Neural progenitor cell (in vitro differentiated cells): Measurements from ENCODE around the gene MYO10. TPM values are rescaled to one million over a fixed set of nuclear protein-coding genes. Genes with fewer than 3 reads are reported as not detected.

Experiments used
- DNase-seq: peaks from one replicate; pipeline ENCODE4 v3.0.0-alpha.2; 2016; ENCODE audit warnings: low spot score
- H2AFZ ChIP-seq: fragments of 200-600 bp; sonication (generic); replicated peaks from 2 replicates; pipeline ENCODE4 v1.6.1; 2016; ENCODE audit warnings: antibody characterized with exemption
- H3F3A ChIP-seq: fragments of 200-600 bp; sonication (generic); 2 replicates; pipeline ENCODE4 v1.6.1; 2016; ENCODE audit warnings: antibody characterized with exemption, low read depth
- H3K27ac ChIP-seq: fragments of 200-600 bp; sonication (generic); 2 replicates; pipeline ENCODE4 v1.5.1; 2016; ENCODE audit warnings: mild to moderate bottlenecking
- H3K27me3 ChIP-seq: fragments of 200-600 bp; sonication (generic); 2 replicates; pipeline ENCODE4 v1.6.1; 2016; ENCODE audit warnings: mild to moderate bottlenecking, moderate library complexity
- H3K36me3 ChIP-seq: fragments of 200-600 bp; sonication (generic); 2 replicates; pipeline ENCODE4 v1.5.1; 2016
- H3K4me1 ChIP-seq: fragments of 200-600 bp; sonication (generic); 2 replicates; pipeline ENCODE4 v1.6.1; 2016; ENCODE audit warnings: mixed run types
- H3K4me2 ChIP-seq: fragments of 200-600 bp; sonication (generic); 2 replicates; pipeline ENCODE4 v1.6.1; 2016
- H3K4me3 ChIP-seq: fragments of 200-600 bp; sonication (generic); 2 replicates; pipeline ENCODE4 v1.5.1; 2016
- H3K79me2 ChIP-seq: fragments of 200-600 bp; sonication (generic); 2 replicates; pipeline ENCODE4 v1.6.1; 2016; ENCODE audit warnings: low read depth
- H3K9ac ChIP-seq: fragments of 200-600 bp; sonication (generic); 2 replicates; pipeline ENCODE4 v1.6.1; 2016
- H3K9me3 ChIP-seq: fragments of 200-600 bp; sonication (generic); 2 replicates; pipeline ENCODE4 v1.5.1; 2016; ENCODE audit warnings: low read depth
- H4K20me1 ChIP-seq: fragments of 200-600 bp; sonication (generic); 2 replicates; pipeline ENCODE4 v1.6.1; 2016; ENCODE audit warnings: low read depth
- H3K27ac Mint-ChIP-seq: 3 replicates; pipeline ENCODE4 v1.8.0; 2021; ENCODE audit warnings: mixed read lengths
- H3K27me3 Mint-ChIP-seq: 2 replicates; pipeline ENCODE4 v1.8.0; 2022; ENCODE audit warnings: low read depth, mild to moderate bottlenecking, inconsistent platforms, moderate library complexity, mixed read lengths; ENCODE audit not compliant: insufficient read depth
- H3K36me3 Mint-ChIP-seq: 3 replicates; pipeline ENCODE4 v1.8.0; 2021; ENCODE audit warnings: mixed read lengths
- H3K4me1 Mint-ChIP-seq: 3 replicates; pipeline ENCODE4 v1.8.0; 2021; ENCODE audit warnings: mixed read lengths
- H3K4me3 Mint-ChIP-seq: 3 replicates; pipeline ENCODE4 v1.8.0; 2021; ENCODE audit warnings: mild to moderate bottlenecking, moderate library complexity, mixed read lengths
- H3K9me3 Mint-ChIP-seq: 3 replicates; pipeline ENCODE4 v1.8.0; 2020; ENCODE audit warnings: mixed read lengths
- CTCF ChIP-seq: fragments of 200-600 bp; sonication (generic); IDR thresholded peaks from 2 replicates; pipeline ENCODE4 v1.5.1; 2017; ENCODE audit warnings: antibody characterized with exemption, mild to moderate bottlenecking
- EZH2 ChIP-seq: fragments of 200-600 bp; sonication (generic); IDR thresholded peaks from 2 replicates; pipeline ENCODE4 v1.6.1; 2017; ENCODE audit warnings: antibody characterized with exemption, mild to moderate bottlenecking, moderate library complexity
- EZH2phosphoT487 ChIP-seq: fragments of 200-600 bp; sonication (generic); IDR thresholded peaks from 2 replicates; pipeline ENCODE4 v1.6.1; 2017; ENCODE audit warnings: antibody characterized with exemption
- total RNA-seq: library from RNA; depleted of rRNA; stranded (reverse); fragments of >200 nt; gene quantifications from 2 replicates; pipeline ENCODE4 v1.2.3, GENCODE V29; 2015; ENCODE audit warnings: low replicate concordance

MYO10 gene
- total RNA-seq, 1 donor from 2014 or later: 39.1 TPM

- no peak for DNase-seq
- Mint-ChIP-seq H3K4me3 (no peak overlapping the region), H3K27me3 (peaks cover 3% of the 10 kb centered on the region), H3K27ac (no peak overlapping the region), H3K36me3 (peaks cover 2% of the 10 kb centered on the region), H3K9me3 (peaks cover 9% of the 10 kb centered on the region), H3K4me1 (peaks cover 59% of the 10 kb centered on the region)
- no peak for TF ChIP-seq CTCF
- no peak for TF ChIP-seq EZH2
- no peak for TF ChIP-seq EZH2phosphoT487
- Histone ChIP-seq H4K20me1 (no peaks in the 10 kb centered on the region), H3K4me2 (no peak overlapping the region), H2AFZ (no peak overlapping the region), H3K9ac (no peak overlapping the region), H3K27me3 (no peaks in the 10 kb centered on the region), H3K4me1 (peaks cover 49% of the 10 kb centered on the region), H3K4me3 (no peak overlapping the region), H3K27ac (no peak overlapping the region), H3K79me2 (peaks cover 62% of the 10 kb centered on the region), H3F3A (peaks cover 14% of the 10 kb centered on the region), H3K36me3 (no peaks in the 10 kb centered on the region), H3K9me3 (no peaks in the 10 kb centered on the region)
Observed at GRCh38 chr5:16858151-16858550, 77.9 kb downstream of the MYO10 start.

GRCh38 chr5:16857635-16858034 lies 78.5 kb downstream of the MYO10 start:
- Mint-ChIP-seq H3K27ac (no peak overlapping the region), H3K4me3 (no peak overlapping the region), H3K4me1 (peaks cover 59% of the 10 kb centered on the region), H3K36me3 (peaks cover 2% of the 10 kb centered on the region), H3K27me3 (peaks cover 3% of the 10 kb centered on the region), H3K9me3 (peaks cover 9% of the 10 kb centered on the region)
- Histone ChIP-seq H3K4me1 (peaks cover 47% of the 10 kb centered on the region), H3K79me2 (peaks cover 57% of the 10 kb centered on the region), H4K20me1 (no peaks in the 10 kb centered on the region), H3K9ac (no peak overlapping the region), H3K36me3 (no peaks in the 10 kb centered on the region), H3K27me3 (no peaks in the 10 kb centered on the region), H3K9me3 (no peaks in the 10 kb centered on the region), H3F3A (peaks cover 14% of the 10 kb centered on the region), H2AFZ (no peak overlapping the region), H3K4me3 (no peak overlapping the region), H3K4me2 (peak overlapping the region; percentile 48), H3K27ac (peak overlapping the region; percentile 23)
- TF ChIP-seq EZH2 (no peak), CTCF (no peak), EZH2phosphoT487 (no peak)
- DNase-seq: no peak

GRCh38 chr5:16856531-16856930 lies 79.6 kb downstream of the MYO10 start:
- H3K4me3 ChIP-seq: no peak overlapping the region
- no peaks in the 10 kb centered on the region for H3K9me3 ChIP-seq
- no peak overlapping the region for H3K9ac ChIP-seq
- H3K9me3 Mint-ChIP-seq: peaks cover 9% of the 10 kb centered on the region
- no peaks in the 10 kb centered on the region for H3K27me3 ChIP-seq
- peaks cover 14% of the 10 kb centered on the region for H3F3A ChIP-seq
- no peak for DNase-seq
- no peak overlapping the region for H2AFZ ChIP-seq
- peak overlapping the region; percentile 48 for H3K4me2 ChIP-seq
- H3K79me2 ChIP-seq: peaks cover 51% of the 10 kb centered on the region
- H3K27ac ChIP-seq: peak overlapping the region; percentile 23
- H3K27me3 Mint-ChIP-seq: peaks cover 3% of the 10 kb centered on the region
- peaks cover 2% of the 10 kb centered on the region for H3K36me3 Mint-ChIP-seq
- H3K4me1 Mint-ChIP-seq: peaks cover 62% of the 10 kb centered on the region
- H3K4me3 Mint-ChIP-seq: no peak overlapping the region
- no peaks in the 10 kb centered on the region for H3K36me3 ChIP-seq
- TF ChIP-seq EZH2 (no peak), EZH2phosphoT487 (no peak), CTCF (no peak)
- no peak overlapping the region for H3K27ac Mint-ChIP-seq
- H4K20me1 ChIP-seq: no peaks in the 10 kb centered on the region
- peaks cover 51% of the 10 kb centered on the region for H3K4me1 ChIP-seq
